Neural cell (in vitro differentiated cells): ENCODE results near the gene FRAT2. TPM values are rescaled to one million over a fixed set of nuclear protein-coding genes. Genes with fewer than 3 reads are reported as not detected.
A peak's percentile ranks its signal among the peaks of the same experiment; 100 is the strongest.

Experiments
- H2AFZ ChIP-seq: fragments of 200-600, 300-800 bp; sonication (generic), shearing (Covaris generic); 2 replicates; pipeline ENCODE4 v1.6.0; 2014; ENCODE audit warnings: low read depth, mild to moderate bottlenecking, antibody characterized with exemption, low read length, moderate library complexity
- H3F3A ChIP-seq: fragments of 200-600 bp; shearing (Covaris generic); 2 replicates; pipeline ENCODE4 v1.6.1; 2016; ENCODE audit warnings: mild to moderate bottlenecking, moderate library complexity, mixed read lengths, antibody characterized with exemption, low read length; ENCODE audit not compliant: insufficient read depth, poor library complexity, severe bottlenecking
- H3K27ac ChIP-seq: fragments of 200-600, 300-800 bp; sonication (generic), shearing (Covaris generic); 2 replicates; pipeline ENCODE4 v1.5.1; 2014; ENCODE audit warnings: mild to moderate bottlenecking, low read length, moderate library complexity
- H3K27me3 ChIP-seq: fragments of 300-800, 200-600 bp; sonication (generic), shearing (Covaris generic); 2 replicates; pipeline ENCODE4 v1.6.0; 2014; ENCODE audit warnings: mild to moderate bottlenecking, low read depth, low read length, moderate library complexity; ENCODE audit not compliant: insufficient read depth
- H3K36me3 ChIP-seq: fragments of 300-800, 200-600 bp; sonication (generic), shearing (Covaris generic); 2 replicates; pipeline ENCODE4 v1.5.1; 2014; ENCODE audit warnings: mild to moderate bottlenecking, antibody characterized with exemption, low read length, moderate library complexity; ENCODE audit not compliant: insufficient read depth
- H3K4me2 ChIP-seq: fragments of 300-800, 200-600 bp; sonication (generic), shearing (Covaris generic); 2 replicates; pipeline ENCODE4 v1.6.0; 2014; ENCODE audit warnings: mild to moderate bottlenecking, low read length
- H3K4me3 ChIP-seq: fragments of 300-800, 200-600 bp; sonication (generic), shearing (Covaris generic); 2 replicates; pipeline ENCODE4 v1.5.1; 2014; ENCODE audit warnings: mild to moderate bottlenecking, low read length, moderate library complexity
- H3K79me2 ChIP-seq: fragments of 200-600 bp; shearing (Covaris generic); replicated peaks from 2 replicates; pipeline ENCODE4 v1.6.0; 2014; ENCODE audit warnings: mild to moderate bottlenecking, low read length, moderate library complexity; ENCODE audit not compliant: insufficient read depth
- H3K9ac ChIP-seq: fragments of 300-800, 200-600 bp; sonication (generic), shearing (Covaris generic); 2 replicates; pipeline ENCODE4 v1.6.1; 2016; ENCODE audit warnings: mild to moderate bottlenecking, low read length, mixed read lengths
- H3K9me2 ChIP-seq: fragments of 200-600 bp; shearing (Covaris generic); 2 replicates; pipeline ENCODE4 v1.6.1; 2016; ENCODE audit warnings: mild to moderate bottlenecking, low read length, mixed read lengths; ENCODE audit not compliant: insufficient read depth
- H3K9me3 ChIP-seq: fragments of 200-600, 300-800 bp; sonication (generic), shearing (Covaris generic); 2 replicates; pipeline ENCODE4 v1.6.1; 2016; ENCODE audit warnings: mild to moderate bottlenecking, mixed run types, low read length, moderate library complexity, mixed read lengths
- H4K20me1 ChIP-seq: fragments of 200-600 bp; shearing (Covaris generic); 2 replicates; pipeline ENCODE4 v1.6.1; 2016; ENCODE audit warnings: mild to moderate bottlenecking, mixed run types; ENCODE audit not compliant: insufficient read depth
- EP300 ChIP-seq: fragments of 450-650 bp; conservative IDR thresholded peaks from 2 replicates; pipeline ENCODE4 v1.6.1; 2014; ENCODE audit warnings: antibody characterized with exemption, mild to moderate bottlenecking, moderate library complexity; ENCODE audit not compliant: poor library complexity, severe bottlenecking
- EZH2 ChIP-seq: fragments of 200-600, 300-800 bp; shearing (Covaris generic), sonication (generic); IDR thresholded peaks from 2 replicates; pipeline ENCODE4 v1.6.1; 2014; ENCODE audit warnings: antibody characterized with exemption, low read length, borderline replicate concordance, mild to moderate bottlenecking; ENCODE audit not compliant: insufficient read depth, poor library complexity, severe bottlenecking
- MXI1 ChIP-seq: fragments of 450-650 bp; conservative IDR thresholded peaks from 2 replicates; pipeline ENCODE4 v1.6.1; 2014; ENCODE audit warnings: antibody characterized with exemption, mild to moderate bottlenecking; ENCODE audit not compliant: poor library complexity, severe bottlenecking
- POLR2AphosphoS5 ChIP-seq: IDR thresholded peaks from 2 replicates; pipeline ENCODE4 v1.6.1; 2012
- RAD21 ChIP-seq: fragments of 450-650 bp; conservative IDR thresholded peaks from 2 replicates; pipeline ENCODE4 v1.6.1; 2014; ENCODE audit warnings: antibody characterized with exemption, mild to moderate bottlenecking, moderate library complexity
- SMC3 ChIP-seq: fragments of 450-650 bp; conservative IDR thresholded peaks from 2 replicates; pipeline ENCODE4 v1.6.1; 2014; ENCODE audit warnings: antibody characterized with exemption, mild to moderate bottlenecking, moderate library complexity; ENCODE audit not compliant: poor library complexity
- TAF1 ChIP-seq: IDR thresholded peaks from 2 replicates; pipeline ENCODE4 v1.6.1; 2012; ENCODE audit warnings: low read depth
- polyA plus RNA-seq: library from polyadenylated mRNA; depleted of rRNA; stranded (reverse); fragments of >200 nt; gene quantifications from 2 replicates; pipeline ENCODE4 v1.2.3, GENCODE V29; 2014
- TF ChIP-seq, protein P1 (sequence below): IDR thresholded peaks from 2 replicates; pipeline ENCODE4 v1.6.1; 2012; ENCODE audit warnings: borderline replicate concordance
- TF ChIP-seq, protein P2 (sequence below): fragments of 450-650 bp; IDR thresholded peaks from 2 replicates; pipeline ENCODE4 v1.5.1; 2014; ENCODE audit warnings: antibody characterized with exemption, mild to moderate bottlenecking, moderate library complexity; ENCODE audit not compliant: poor library complexity, severe bottlenecking

Gene FRAT2
- polyA plus RNA-seq, 1 donor from 2014 or later: 18.5 TPM

DNA sequence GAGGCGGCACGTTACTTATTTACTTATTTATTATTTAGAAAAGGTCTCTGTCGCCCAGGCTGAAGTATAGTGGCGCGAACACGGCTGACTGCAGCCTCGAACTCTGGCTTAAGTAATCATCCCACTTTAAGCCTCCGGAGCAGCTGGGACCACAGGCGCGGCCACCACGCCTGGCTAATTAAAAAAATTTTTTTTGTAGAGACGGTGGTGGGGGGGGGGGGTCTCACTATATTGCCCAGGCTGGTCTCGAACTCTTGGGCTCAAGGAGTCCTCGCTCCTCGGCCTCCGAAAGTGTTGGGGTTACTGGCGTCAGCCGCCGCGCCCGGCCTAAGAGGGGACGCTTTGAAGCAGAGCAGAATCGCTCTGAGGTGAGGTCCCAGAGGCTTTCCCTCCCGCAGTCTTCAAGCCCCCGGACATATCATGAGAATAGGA, 675 bp upstream of the FRAT2 start:
- peaks cover 53% of the 10 kb centered on the region for H3K27me3 ChIP-seq
- no peaks in the 10 kb centered on the region for H4K20me1 ChIP-seq
- H3K4me2 ChIP-seq: no peak overlapping the region
- H2AFZ ChIP-seq: peak overlapping the region; percentile 27
- H3K27ac ChIP-seq: no peak overlapping the region
- H3K79me2 ChIP-seq: peaks cover 17% of the 10 kb centered on the region
- no peaks in the 10 kb centered on the region for H3K9me3 ChIP-seq
- no peak for TF ChIP-seq TAF1
- TF ChIP-seq POLR2AphosphoS5: no peak
- TF ChIP-seq, protein P1, sequence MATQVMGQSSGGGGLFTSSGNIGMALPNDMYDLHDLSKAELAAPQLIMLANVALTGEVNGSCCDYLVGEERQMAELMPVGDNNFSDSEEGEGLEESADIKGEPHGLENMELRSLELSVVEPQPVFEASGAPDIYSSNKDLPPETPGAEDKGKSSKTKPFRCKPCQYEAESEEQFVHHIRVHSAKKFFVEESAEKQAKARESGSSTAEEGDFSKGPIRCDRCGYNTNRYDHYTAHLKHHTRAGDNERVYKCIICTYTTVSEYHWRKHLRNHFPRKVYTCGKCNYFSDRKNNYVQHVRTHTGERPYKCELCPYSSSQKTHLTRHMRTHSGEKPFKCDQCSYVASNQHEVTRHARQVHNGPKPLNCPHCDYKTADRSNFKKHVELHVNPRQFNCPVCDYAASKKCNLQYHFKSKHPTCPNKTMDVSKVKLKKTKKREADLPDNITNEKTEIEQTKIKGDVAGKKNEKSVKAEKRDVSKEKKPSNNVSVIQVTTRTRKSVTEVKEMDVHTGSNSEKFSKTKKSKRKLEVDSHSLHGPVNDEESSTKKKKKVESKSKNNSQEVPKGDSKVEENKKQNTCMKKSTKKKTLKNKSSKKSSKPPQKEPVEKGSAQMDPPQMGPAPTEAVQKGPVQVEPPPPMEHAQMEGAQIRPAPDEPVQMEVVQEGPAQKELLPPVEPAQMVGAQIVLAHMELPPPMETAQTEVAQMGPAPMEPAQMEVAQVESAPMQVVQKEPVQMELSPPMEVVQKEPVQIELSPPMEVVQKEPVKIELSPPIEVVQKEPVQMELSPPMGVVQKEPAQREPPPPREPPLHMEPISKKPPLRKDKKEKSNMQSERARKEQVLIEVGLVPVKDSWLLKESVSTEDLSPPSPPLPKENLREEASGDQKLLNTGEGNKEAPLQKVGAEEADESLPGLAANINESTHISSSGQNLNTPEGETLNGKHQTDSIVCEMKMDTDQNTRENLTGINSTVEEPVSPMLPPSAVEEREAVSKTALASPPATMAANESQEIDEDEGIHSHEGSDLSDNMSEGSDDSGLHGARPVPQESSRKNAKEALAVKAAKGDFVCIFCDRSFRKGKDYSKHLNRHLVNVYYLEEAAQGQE: no peak
- no peak for TF ChIP-seq EZH2
- TF ChIP-seq MXI1: no peak
- TF ChIP-seq RAD21: no peak
- TF ChIP-seq, protein P2, sequence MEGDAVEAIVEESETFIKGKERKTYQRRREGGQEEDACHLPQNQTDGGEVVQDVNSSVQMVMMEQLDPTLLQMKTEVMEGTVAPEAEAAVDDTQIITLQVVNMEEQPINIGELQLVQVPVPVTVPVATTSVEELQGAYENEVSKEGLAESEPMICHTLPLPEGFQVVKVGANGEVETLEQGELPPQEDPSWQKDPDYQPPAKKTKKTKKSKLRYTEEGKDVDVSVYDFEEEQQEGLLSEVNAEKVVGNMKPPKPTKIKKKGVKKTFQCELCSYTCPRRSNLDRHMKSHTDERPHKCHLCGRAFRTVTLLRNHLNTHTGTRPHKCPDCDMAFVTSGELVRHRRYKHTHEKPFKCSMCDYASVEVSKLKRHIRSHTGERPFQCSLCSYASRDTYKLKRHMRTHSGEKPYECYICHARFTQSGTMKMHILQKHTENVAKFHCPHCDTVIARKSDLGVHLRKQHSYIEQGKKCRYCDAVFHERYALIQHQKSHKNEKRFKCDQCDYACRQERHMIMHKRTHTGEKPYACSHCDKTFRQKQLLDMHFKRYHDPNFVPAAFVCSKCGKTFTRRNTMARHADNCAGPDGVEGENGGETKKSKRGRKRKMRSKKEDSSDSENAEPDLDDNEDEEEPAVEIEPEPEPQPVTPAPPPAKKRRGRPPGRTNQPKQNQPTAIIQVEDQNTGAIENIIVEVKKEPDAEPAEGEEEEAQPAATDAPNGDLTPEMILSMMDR: no peak
- TF ChIP-seq SMC3: no peak
- no peaks in the 10 kb centered on the region for H3K36me3 ChIP-seq
- H3K9me2 ChIP-seq: no peaks in the 10 kb centered on the region
- peak overlapping the region; percentile 81 for H3K4me3 ChIP-seq
- peak overlapping the region; percentile 93 for H3K9ac ChIP-seq
- H3F3A ChIP-seq: peaks cover 3% of the 10 kb centered on the region

DNA sequence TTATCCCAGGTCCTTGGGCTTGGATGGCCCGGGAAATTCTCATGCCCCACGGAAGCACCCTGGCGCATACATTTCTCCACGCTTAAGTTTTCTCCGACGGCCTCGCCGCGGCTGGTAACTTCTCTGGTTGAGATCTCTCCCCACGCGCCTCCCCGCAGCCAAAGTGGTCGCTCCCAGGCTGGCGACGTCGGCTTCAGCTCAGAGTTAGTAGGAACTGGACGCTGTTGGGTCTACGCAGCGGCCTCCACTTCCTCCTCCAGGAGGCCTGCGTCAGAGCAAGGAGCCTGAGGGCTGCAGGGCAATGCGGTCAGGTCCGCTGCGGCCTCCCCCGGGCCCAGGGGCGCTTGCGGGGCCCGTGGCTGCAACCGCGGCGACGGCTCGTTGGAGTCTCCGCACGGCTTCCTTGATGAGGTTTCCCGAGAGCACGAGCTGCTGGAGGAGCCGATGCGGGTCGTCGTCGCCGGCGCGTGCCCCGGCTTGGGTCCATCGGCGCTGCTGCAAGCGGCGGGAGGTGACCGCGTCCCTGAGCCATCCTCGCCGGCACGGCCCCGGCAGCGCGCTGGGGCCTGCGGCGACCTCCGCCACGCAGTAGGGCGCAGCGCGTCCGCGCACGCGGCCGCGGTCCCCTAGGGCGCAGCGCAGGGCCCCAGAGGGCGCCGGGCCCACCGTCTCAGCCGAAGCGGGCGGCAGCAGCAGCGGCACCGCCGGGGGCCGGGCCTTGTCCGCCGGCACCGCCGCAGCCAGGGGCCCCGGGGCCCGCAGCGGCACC, 744 bp downstream of the FRAT2 start:
- no peaks in the 10 kb centered on the region for H3K9me3 ChIP-seq
- H3F3A ChIP-seq: peaks cover 3% of the 10 kb centered on the region
- TF ChIP-seq MXI1: peak; percentile 18
- TF ChIP-seq, protein P1: no peak
- TF ChIP-seq EP300: no peak
- H3K36me3 ChIP-seq: no peaks in the 10 kb centered on the region
- H3K9me2 ChIP-seq: no peaks in the 10 kb centered on the region
- H3K9ac ChIP-seq: peak overlapping the region; percentile 93
- H2AFZ ChIP-seq: no peak overlapping the region
- H3K79me2 ChIP-seq: peaks cover 17% of the 10 kb centered on the region
- H3K27me3 ChIP-seq: peaks cover 47% of the 10 kb centered on the region
- H4K20me1 ChIP-seq: no peaks in the 10 kb centered on the region
- H3K4me2 ChIP-seq: peak overlapping the region; percentile 82
- H3K27ac ChIP-seq: peak overlapping the region; percentile 55
- H3K4me3 ChIP-seq: peak overlapping the region; percentile 97
